Stimulated activated CD8-positive, alpha-beta memory T cell treated with anti-CD3 and anti-CD28 coated beads, Interleukin-7, amount 100 ng/mL, for 48 hours (primary cell): ENCODE results near the gene TCF12.

Source experiments
- DNase-seq, 2 donors: peaks; one replicate each; pipeline ENCODE4 v3.0.0-alpha.2; 2020; ENCODE audit warnings: low read depth in 1 of 2; ENCODE audit errors: extremely low read depth in 1 of 2

The TCF12 gene

GRCh38 chr15:56918046-56918938 is at the start of gene TCF12:
TSS of gene TCF12 (plus strand) at chr15:56918644. CDS start at chr15:56919914, 1,270 bp downstream.
- DNase-seq: peak; percentile 81 to 85

- DNase-seq: no peak
These were observed 48.9 kb upstream of the TCF12 start for GRCh38 chr15:56869573-56869972.

- no peak for DNase-seq
These were observed 47.3 kb upstream of the TCF12 start for GRCh38 chr15:56871185-56871584.

GRCh38 chr15:56871867-56872266 is 46.6 kb upstream of the TCF12 start:
- DNase-seq: no peak

- no peak for DNase-seq
These were observed 41.0 kb upstream of the TCF12 start for GRCh38 chr15:56877255-56877970.

GRCh38 chr15:56879502-56879901 is 38.9 kb upstream of the TCF12 start:
- DNase-seq: no peak

- no peak for DNase-seq
These were observed 35.4 kb upstream of the TCF12 start for GRCh38 chr15:56883088-56883487.

GRCh38 chr15:56886363-56886931 is 32.0 kb upstream of the TCF12 start:
- no peak for DNase-seq

- peak; percentile 69 to 71 for DNase-seq
These were observed 31.3 kb upstream of the TCF12 start for GRCh38 chr15:56886932-56887781.

GRCh38 chr15:56887782-56888438 is 30.5 kb upstream of the TCF12 start:
- no peak for DNase-seq

GRCh38 chr15:56890038-56890437 is 28.4 kb upstream of the TCF12 start:
- no peak for DNase-seq

- no peak for DNase-seq
These were observed 26.5 kb upstream of the TCF12 start for GRCh38 chr15:56891852-56892440.

- no peak for DNase-seq
These were observed 25.6 kb upstream of the TCF12 start for GRCh38 chr15:56892659-56893363.

GRCh38 chr15:56893364-56893678 is 25.1 kb upstream of the TCF12 start:
- no peak for DNase-seq

GRCh38 chr15:56894601-56895000 is 23.8 kb upstream of the TCF12 start:
- no peak for DNase-seq

GRCh38 chr15:56901931-56902330 is 16.5 kb upstream of the TCF12 start:
- no peak for DNase-seq

- DNase-seq: no peak
These were observed 11.7 kb upstream of the TCF12 start for GRCh38 chr15:56906766-56907165.

GRCh38 chr15:56910801-56911200 is 7.6 kb upstream of the TCF12 start:
- no peak for DNase-seq

- DNase-seq: no peak
These were observed 5.2 kb upstream of the TCF12 start for GRCh38 chr15:56913241-56913640.
